Lower leg skin (tissue), 4 donors: ENCODE results near the gene TDRD7. TPM values are rescaled to one million over a fixed set of nuclear protein-coding genes. Genes with fewer than 3 reads are reported as not detected.
"Not testable (repeated sequence)": the region's sequence is repeated elsewhere in the genome, so short reads cannot be mapped to it uniquely, and the experiment has no call there.

Experiments used
- DNase-seq, 2 donors: peaks; one replicate each; pipeline ENCODE4 v3.0.0-alpha.2; 2019; ENCODE audit warnings: low spot score in 2 of 2
- H3K4me3 ChIP-seq: fragments of 200-600 bp; sonication (generic); 2 replicates; pipeline ENCODE4 v1.5.1; 2017; ENCODE audit warnings: mild to moderate bottlenecking, low read depth; ENCODE audit not compliant: poor library complexity, severe bottlenecking
- CTCF ChIP-seq, 3 donors: fragments of 450-650 bp; IDR thresholded peaks; one replicate each; pipeline ENCODE4 v1.5.1; 2016; ENCODE audit warnings: antibody characterized with exemption in 3 of 3, mild to moderate bottlenecking in 3 of 3, moderate library complexity in 2 of 3
- POLR2A ChIP-seq, 2 donors: fragments of 450-650 bp; IDR thresholded peaks; one replicate each; pipeline ENCODE4 v1.6.1; 2016 to 2017; ENCODE audit warnings: antibody characterized with exemption in 2 of 2, mild to moderate bottlenecking in 1 of 2, moderate library complexity in 1 of 2
- WGBS, 2 donors: methylation state at CpG; one replicate each; pipeline ENCODE4 v1.1.5; 2018; 5-methylcytosine and 5-hydroxymethylcytosine counted together
- intact Hi-C: fragments of 100-400 bp; cut with DNase I; formaldehyde crosslinking; loops from one replicate; pipeline ENCODE4 v1.15.0; 2023; ENCODE audit warnings: low total_unique reads
- total RNA-seq, 4 donors: library from RNA; depleted of rRNA; stranded (reverse); fragments of >200 nt; gene quantifications; one replicate each; pipeline ENCODE4 v1.1.0, GENCODE V29; 2016

Gene TDRD7
- total RNA-seq, 4 donors from 2014 or later, result 3.6 to 8.2 (median 6.4) TPM

- 78 to 83% methylated on average over 2 of the region's 2 CpGs for WGBS, 2 donors
- TF ChIP-seq POLR2A (IDR thresholded peaks at IDR 0.05) (no peak), CTCF (IDR thresholded peaks at IDR 0.05) (no peak)
- intact Hi-C loops, result no loop called here
- H3K4me3 ChIP-seq, result no peak overlapping the region
- DNase-seq, result no peak
Observed at GRCh38 chr9:97441729-97442128, 29.8 kb downstream of the TDRD7 start.

- DNase-seq, result no peak
- intact Hi-C loops, result no loop called here
- WGBS, 2 donors, result 92 to 98% methylated on average over 2 of the region's 2 CpGs
- TF ChIP-seq POLR2A (IDR thresholded peaks at IDR 0.05) (no peak), CTCF (IDR thresholded peaks at IDR 0.05) (no peak)
- H3K4me3 ChIP-seq, result no peak overlapping the region
Observed at GRCh38 chr9:97445119-97445701, 33.3 kb downstream of the TDRD7 start.

GRCh38 chr9:97447001-97447400 lies 35.1 kb downstream of the TDRD7 start:
- intact Hi-C loops, result no loop called here
- TF ChIP-seq CTCF (IDR thresholded peaks at IDR 0.05), result no peak
- no peak for TF ChIP-seq POLR2A (IDR thresholded peaks at IDR 0.05)
- 86 to 92% methylated on average over 3 of the region's 3 CpGs for WGBS, 2 donors

GRCh38 chr9:97453573-97453972 lies 41.7 kb downstream of the TDRD7 start:
- WGBS, 2 donors, result 96 to 97% methylated on average over 3 of the region's 3 CpGs
- H3K4me3 ChIP-seq, DNase-seq, intact Hi-C loops: not testable (repeated sequence)

More at GRCh38 chr9:97447001-97447400, 35.1 kb downstream of the TDRD7 start:
- no peak overlapping the region for H3K4me3 ChIP-seq
- DNase-seq, result no peak

- H3K4me3 ChIP-seq, intact Hi-C loops, DNase-seq: not testable (repeated sequence)
Observed at GRCh38 chr9:97456841-97457240, 44.9 kb downstream of the TDRD7 start.

- DNase-seq, result no peak
- intact Hi-C loops, result no loop called here
- TF ChIP-seq CTCF (IDR thresholded peaks at IDR 0.05) (no peak), POLR2A (IDR thresholded peaks at IDR 0.05) (no peak)
- H3K4me3 ChIP-seq, result no peak overlapping the region
Observed at GRCh38 chr9:97459326-97459725, 47.4 kb downstream of the TDRD7 start.

- no peak overlapping the region for H3K4me3 ChIP-seq
- DNase-seq, result no peak
- WGBS, 2 donors, result 95 to 96% methylated on average over 3 of the region's 3 CpGs
- TF ChIP-seq POLR2A (IDR thresholded peaks at IDR 0.05), result no peak
- intact Hi-C loops, result no loop called here
Observed at GRCh38 chr9:97462159-97462558, 50.3 kb downstream of the TDRD7 start.
